IMR-90 (cell line): ENCODE data around the gene SYT6. TPM values are rescaled to one million over a fixed set of nuclear protein-coding genes. Genes with fewer than 3 reads are reported as not detected.
"Not testable (repeated sequence)": the region's sequence is repeated elsewhere in the genome, so short reads cannot be mapped to it uniquely, and the experiment has no call there.

Experiments
- ATAC-seq: fragments of 200-7000 bp; cut with Tn5 transposase; 2 replicates; pipeline ENCODE4 v1.9.1; 2020; ENCODE audit warnings: low read depth, mild to moderate bottlenecking, moderate library complexity
- BruUV-seq: library from RNA; stranded (reverse); fragments of 400-500 nt; replicated peaks from 2 replicates; lab custom pipeline; 2021; lab: Mats Ljungman, UMichigan
- CTCF ChIA-PET: fragments of 300-600 bp; formaldehyde crosslinking; extraction: SDS; loops from one replicate; lab custom pipeline; 2021; ENCODE audit warnings: antibody characterized with exemption; lab: Yijun Ruan, JAX
- POLR2A ChIA-PET: fragments of 300-600 bp; sonication (Branson Sonifier 250); formaldehyde crosslinking; loops from one replicate; lab custom pipeline; 2022; ENCODE audit warnings: antibody characterized with exemption; ENCODE audit not compliant: unreplicated experiment; lab: Charles Lee
- DNase-seq: peaks from one replicate; pipeline ENCODE4 v3.0.0; 2013
- H2AFZ ChIP-seq: replicated peaks from 2 replicates; pipeline ENCODE3; 2013; ENCODE audit warnings: low read length, mild to moderate bottlenecking; ENCODE audit not compliant: poor library complexity
- H2AK5ac ChIP-seq: 2 replicates; pipeline ENCODE4 v1.6.1; 2013; ENCODE audit warnings: low read depth, low read length, inconsistent platforms
- H2AK9ac ChIP-seq: replicated peaks from 2 replicates; pipeline ENCODE3; 2013; ENCODE audit warnings: mild to moderate bottlenecking, low read depth, low read length, moderate library complexity; ENCODE audit not compliant: poor library complexity
- H2BK120ac ChIP-seq: 2 replicates; pipeline ENCODE4 v1.6.1; 2013; ENCODE audit warnings: low read depth, low read length, inconsistent platforms
- H2BK15ac ChIP-seq: 3 replicates; pipeline ENCODE4 v1.6.1; 2013; ENCODE audit warnings: low read depth, low read length, inconsistent platforms
- H2BK20ac ChIP-seq: 2 replicates; pipeline ENCODE4 v1.6.1; 2013; ENCODE audit warnings: low read depth, mild to moderate bottlenecking, inconsistent platforms, low read length, moderate library complexity
- H2BK5ac ChIP-seq: 2 replicates; pipeline ENCODE4 v1.6.1; 2013; ENCODE audit warnings: mild to moderate bottlenecking, low read depth, low read length, inconsistent platforms; ENCODE audit not compliant: poor library complexity, severe bottlenecking
- H3K14ac ChIP-seq: replicated peaks from 2 replicates; pipeline ENCODE4 v1.6.1; 2013; ENCODE audit warnings: low read depth, low read length, inconsistent platforms
- H3K18ac ChIP-seq: 2 replicates; pipeline ENCODE4 v1.6.1; 2013; ENCODE audit warnings: low read depth, low read length, control low read depth
- H3K23ac ChIP-seq: 2 replicates; pipeline ENCODE4 v1.6.1; 2013; ENCODE audit warnings: low read depth, low read length, inconsistent platforms
- H3K27ac ChIP-seq: 2 replicates; pipeline ENCODE4 v1.5.1; 2013; ENCODE audit warnings: mild to moderate bottlenecking, control low read depth, low read length; ENCODE audit not compliant: insufficient read depth
- H3K27me3 ChIP-seq: 2 replicates; pipeline ENCODE4 v1.6.1; 2013; ENCODE audit warnings: low read length; ENCODE audit not compliant: control insufficient read depth, insufficient read depth
- H3K36me3 ChIP-seq: 2 replicates; pipeline ENCODE4 v1.6.1; 2013; ENCODE audit warnings: low read length, mixed read lengths; ENCODE audit not compliant: control insufficient read depth, insufficient read depth
- H3K4ac ChIP-seq: 2 replicates; pipeline ENCODE4 v1.6.1; 2013; ENCODE audit warnings: low read depth, low read length, inconsistent platforms
- H3K4me1 ChIP-seq: 2 replicates; pipeline ENCODE4 v1.6.1; 2013; ENCODE audit warnings: low read length, mixed read lengths; ENCODE audit not compliant: control insufficient read depth, insufficient read depth
- H3K4me2 ChIP-seq: 2 replicates; pipeline ENCODE4 v1.6.1; 2013; ENCODE audit warnings: low read depth, mild to moderate bottlenecking, control low read depth, low read length, moderate library complexity
- H3K4me3 ChIP-seq: 2 replicates; pipeline ENCODE4 v1.5.1; 2013; ENCODE audit warnings: low read depth, mild to moderate bottlenecking, control low read depth, low read length, moderate library complexity; ENCODE audit not compliant: insufficient read depth
- H3K56ac ChIP-seq: 2 replicates; pipeline ENCODE4 v1.6.1; 2013; ENCODE audit warnings: low read length, inconsistent platforms; ENCODE audit not compliant: insufficient read depth; ENCODE audit errors: extremely low read depth
- H3K79me1 ChIP-seq, 2 experiments: 2 replicates each; pipeline ENCODE4 v1.6.1; 2013; ENCODE audit warnings: low read length in 2 of 2, inconsistent platforms in 1 of 2, low read depth in 1 of 2
- H3K9ac ChIP-seq: 2 replicates; pipeline ENCODE4 v1.6.1; 2013; ENCODE audit warnings: low read depth, low read length, control low read depth
- H3K9me1 ChIP-seq: 2 replicates; pipeline ENCODE4 v1.6.1; 2013; ENCODE audit warnings: low read length, inconsistent platforms; ENCODE audit not compliant: insufficient read depth
- H3K9me3 ChIP-seq: 2 replicates; pipeline ENCODE4 v1.6.1; 2013; ENCODE audit warnings: low read length; ENCODE audit not compliant: control insufficient read depth, insufficient read depth
- H4K20me1 ChIP-seq: 2 replicates; pipeline ENCODE4 v1.6.1; 2013; ENCODE audit warnings: low read length, inconsistent platforms; ENCODE audit not compliant: insufficient read depth
- H4K5ac ChIP-seq: 2 replicates; pipeline ENCODE4 v1.6.1; 2013; ENCODE audit warnings: mild to moderate bottlenecking, low read depth, low read length, control low read depth
- H4K8ac ChIP-seq, 2 experiments: 2 replicates each; pipeline ENCODE4 v1.6.1; 2013; ENCODE audit warnings: low read depth in 2 of 2, low read length in 2 of 2, control low read depth in 1 of 2, inconsistent platforms in 1 of 2
- H4K91ac ChIP-seq: 2 replicates; pipeline ENCODE4 v1.6.1; 2013; ENCODE audit warnings: low read depth, low read length, inconsistent platforms; ENCODE audit not compliant: insufficient read depth
- WGBS, 2 experiments: methylation state at CpG; one replicate each; pipeline versions ENCODE4 v1.1.5 to v1.1.7; 2013; ENCODE audit warnings: missing lambda C conversion rate in 2 of 2; ENCODE audit not compliant: insufficient read length in 1 of 2; ENCODE audit errors: extremely low coverage in 2 of 2; 5-methylcytosine and 5-hydroxymethylcytosine counted together
- dilution Hi-C: fragments of 300-500 bp; cut with HindIII; formaldehyde crosslinking; loops from one replicate; pipeline ENCODE4 v1.14.3; 2018; ENCODE audit warnings: low sequenced_read_pairs; ENCODE audit not compliant: unreplicated experiment
- in situ Hi-C: fragments of 300-500 bp; cut with MboI; formaldehyde crosslinking; loops from 3 replicates; pipeline ENCODE4 v1.14.3; 2019; ENCODE audit warnings: low sequenced_read_pairs, inconsistent platforms, mixed read lengths
- intact Hi-C: fragments of 100-400 bp; cut with micrococcal nuclease; formaldehyde crosslinking; loops from 2 replicates; pipeline ENCODE4 v1.10.0; 2022
- polyA plus RNA-seq, 3 experiments: library from polyadenylated mRNA; depleted of rRNA; stranded (reverse); fragments of >200 nt; gene quantifications; 2 replicates each; pipeline ENCODE4 v1.2.3, GENCODE V29; 2012; ENCODE audit warnings: low replicate concordance in 1 of 3
- total RNA-seq: library from RNA; depleted of rRNA; stranded (reverse); fragments of >200 nt; gene quantifications from 2 replicates; pipeline ENCODE4 v1.2.3, GENCODE V29; 2012

The SYT6 gene
- total and polyA plus RNA-seq, 2 of the 4 experiments (the other 2 are of a cell fraction): not detected

DNA sequence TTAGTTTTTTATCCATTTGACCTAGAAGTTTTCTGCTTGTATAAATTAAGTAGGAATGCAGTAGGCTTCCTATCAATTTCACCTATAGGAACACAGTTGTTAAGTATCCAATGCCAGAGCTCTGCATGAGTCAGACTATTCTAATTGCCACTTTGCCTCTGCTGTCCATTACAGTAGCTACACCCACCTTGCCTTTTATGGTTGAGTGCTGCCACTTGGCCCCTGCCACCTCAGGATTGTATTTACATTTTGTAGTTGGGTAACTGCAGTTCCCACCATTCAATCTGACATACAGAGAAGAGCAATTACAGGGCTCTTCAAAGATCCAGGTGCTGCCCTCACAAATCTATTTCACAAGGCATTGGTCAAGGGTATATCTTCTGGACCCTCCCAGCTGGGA is 83.9 kb downstream of the SYT6 start:
- H3K36me3 ChIP-seq, intact Hi-C loops, H3K14ac ChIP-seq, in situ Hi-C loops, H2BK15ac ChIP-seq, H2AK9ac ChIP-seq, CTCF ChIA-PET, H3K4me2 ChIP-seq, H3K4ac ChIP-seq, H3K4me1 ChIP-seq, H4K20me1 ChIP-seq, POLR2A ChIA-PET, H2BK20ac ChIP-seq, ATAC-seq, H3K9ac ChIP-seq, H3K27me3 ChIP-seq, H3K79me1 ChIP-seq, H3K23ac ChIP-seq, H3K4me3 ChIP-seq, H3K27ac ChIP-seq, H2BK120ac ChIP-seq, H4K91ac ChIP-seq, H2AFZ ChIP-seq, H3K9me1 ChIP-seq, H3K18ac ChIP-seq, H2AK5ac ChIP-seq, BruUV-seq, H3K9me3 ChIP-seq, H4K8ac ChIP-seq, H4K5ac ChIP-seq, H3K56ac ChIP-seq, DNase-seq, H2BK5ac ChIP-seq, dilution Hi-C loops: not testable (repeated sequence)

DNA sequence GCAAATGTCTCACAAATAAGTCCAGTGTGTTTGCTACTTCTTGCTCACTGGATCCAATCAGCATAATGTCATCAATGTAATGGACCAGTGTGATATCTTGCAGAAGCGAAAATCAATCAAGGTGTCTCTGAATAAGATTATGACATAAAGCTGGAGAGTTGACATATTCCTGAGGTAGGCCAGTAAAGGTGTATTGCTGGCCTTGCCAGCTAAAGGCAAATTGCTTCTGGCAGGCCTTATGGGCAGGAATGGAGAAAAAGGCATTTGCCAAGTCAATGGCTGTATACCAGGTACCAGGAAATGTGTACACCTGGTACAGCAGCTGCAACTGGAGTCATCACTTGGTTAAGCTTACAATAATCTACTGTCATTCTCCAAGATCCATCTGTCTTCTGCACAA is 85.0 kb downstream of the SYT6 start:
- H3K4me2 ChIP-seq, H3K4ac ChIP-seq, CTCF ChIA-PET, H4K8ac ChIP-seq, H4K5ac ChIP-seq, H2BK20ac ChIP-seq, dilution Hi-C loops, H3K4me3 ChIP-seq, H2BK15ac ChIP-seq, H3K27me3 ChIP-seq, H4K20me1 ChIP-seq, DNase-seq, H3K4me1 ChIP-seq, H3K9me3 ChIP-seq, H2BK5ac ChIP-seq, H3K9ac ChIP-seq, in situ Hi-C loops, H3K56ac ChIP-seq, H2AK5ac ChIP-seq, H3K18ac ChIP-seq, intact Hi-C loops, H3K23ac ChIP-seq, H3K79me1 ChIP-seq, H2BK120ac ChIP-seq, H3K9me1 ChIP-seq, H3K36me3 ChIP-seq, BruUV-seq, POLR2A ChIA-PET, H2AFZ ChIP-seq, H3K14ac ChIP-seq, ATAC-seq, H2AK9ac ChIP-seq, H4K91ac ChIP-seq, H3K27ac ChIP-seq: not testable (repeated sequence)
- WGBS, 2 experiments: no CpG with 5 or more reads among the region's 1 CpG
